Measurements from ENCODE around the gene INSL6. TPM values are rescaled to one million over a fixed set of nuclear protein-coding genes. Genes with fewer than 3 reads are reported as not detected.

Gene INSL6, protein sequence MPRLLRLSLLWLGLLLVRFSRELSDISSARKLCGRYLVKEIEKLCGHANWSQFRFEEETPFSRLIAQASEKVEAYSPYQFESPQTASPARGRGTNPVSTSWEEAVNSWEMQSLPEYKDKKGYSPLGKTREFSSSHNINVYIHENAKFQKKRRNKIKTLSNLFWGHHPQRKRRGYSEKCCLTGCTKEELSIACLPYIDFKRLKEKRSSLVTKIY
- polyA plus RNA-seq (2012; ENCODE audit: insufficient read depth, insufficient read length, low read depth) = not detected

DNA sequence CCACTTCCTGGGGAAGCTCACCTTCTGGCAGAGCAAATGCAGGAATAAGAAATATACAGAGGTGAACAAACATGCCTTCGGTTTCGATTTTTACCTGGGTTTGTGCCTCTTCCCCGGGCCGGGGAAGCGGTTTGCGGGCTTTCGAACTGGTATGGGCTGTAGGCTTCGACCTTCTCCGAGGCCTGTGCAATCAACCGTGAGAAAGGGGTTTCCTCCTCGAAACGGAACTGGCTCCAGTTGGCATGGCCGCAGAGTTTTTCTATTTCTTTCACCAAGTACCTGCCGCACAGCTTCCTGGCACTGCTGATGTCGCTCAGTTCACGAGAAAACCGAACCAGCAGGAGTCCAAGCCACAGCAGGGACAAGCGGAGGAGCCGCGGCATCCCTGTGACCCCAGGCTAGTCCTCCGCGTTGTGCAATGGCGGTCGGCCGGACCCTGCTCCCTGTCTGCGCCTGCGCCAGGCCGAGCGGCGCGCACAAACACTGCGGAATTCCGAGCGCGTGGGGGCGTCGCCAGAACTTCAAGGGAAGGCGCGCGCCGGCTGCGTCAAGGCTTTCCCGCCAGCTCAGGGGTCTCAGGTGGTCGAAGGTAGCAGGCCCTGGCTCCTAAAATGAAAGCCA, at the start of gene INSL6:
TSS of gene INSL6 (minus strand) at position 420 of the 621 bp plus-strand sequence. CDS start at position 383, 37 bp downstream.
- no peak for TF ChIP-seq CTCF (IDR thresholded peaks at IDR 0.05; ENCODE audit: low read depth, low read length)
- no peak for DNase-seq
- Histone ChIP-seq H3K4me1 (no peaks in the 10 kb centered on the region), H3K27me3 (no peaks in the 10 kb centered on the region), H3K4me3 (ENCODE audit: low read depth, low read length) (no peak within 1 kb of the TSS), H3K9me3 (no peaks in the 10 kb centered on the region), H3K36me3 (no peaks in the 10 kb centered on the region)

DNA sequence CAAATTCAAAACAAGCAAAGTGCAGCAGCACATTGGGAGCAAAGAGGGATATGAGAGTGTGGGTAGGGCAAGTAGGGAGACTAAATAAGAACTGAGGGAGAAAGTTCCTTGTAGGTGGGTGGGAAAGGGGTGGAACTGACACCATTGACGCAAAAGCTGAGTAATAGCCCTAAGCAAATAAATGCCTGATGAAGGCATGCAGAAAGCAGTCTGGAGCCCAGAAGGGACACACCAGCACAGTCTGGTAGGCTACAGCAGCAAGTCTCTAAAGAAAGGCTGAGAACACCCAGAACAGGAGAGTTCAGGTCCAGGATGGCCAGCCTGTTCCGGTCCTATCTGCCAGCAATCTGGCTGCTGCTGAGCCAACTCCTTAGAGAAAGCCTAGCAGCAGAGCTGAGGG, 45.8 kb upstream of the INSL6 start, which contains the start of gene INSL4:
TSS of gene INSL4 (plus strand) at position 208 of the 400 bp plus-strand sequence. CDS start at position 313, 105 bp downstream.
- DNase-seq = no peak
- Histone ChIP-seq H3K9me3 (no peaks in the 10 kb centered on the region), H3K27me3 (no peaks in the 10 kb centered on the region), H3K4me1 (no peaks in the 10 kb centered on the region), H3K4me3 (ENCODE audit: low read depth, low read length) (no peak within 1 kb of the TSS), H3K36me3 (no peaks in the 10 kb centered on the region)
- no peak for TF ChIP-seq CTCF (IDR thresholded peaks at IDR 0.05; ENCODE audit: low read depth, low read length)

DNA sequence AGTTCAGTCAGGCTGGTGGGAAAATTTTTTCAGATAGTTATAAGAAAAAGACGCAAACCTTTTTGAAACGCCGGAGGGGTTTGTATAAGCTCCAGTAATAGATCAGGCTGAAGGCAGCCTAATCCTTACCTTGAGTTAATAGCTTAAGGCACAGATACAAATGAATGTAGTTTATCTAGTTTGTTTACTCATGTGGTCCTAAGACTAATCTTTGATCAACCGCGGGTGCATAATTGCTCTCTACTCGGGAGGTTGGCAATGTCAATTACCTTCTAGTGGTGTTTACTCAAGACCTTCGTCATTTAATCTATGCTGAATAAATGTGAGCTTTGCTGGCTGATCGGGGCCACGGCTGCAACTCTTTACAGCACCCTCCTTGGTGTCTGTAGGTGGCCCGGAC, 45.1 kb upstream of the INSL6 start:
- Histone ChIP-seq H3K36me3 (no peaks in the 10 kb centered on the region), H3K9me3 (no peaks in the 10 kb centered on the region), H3K27me3 (no peaks in the 10 kb centered on the region), H3K4me3 (ENCODE audit: low read depth, low read length) (no peak overlapping the region), H3K4me1 (no peaks in the 10 kb centered on the region)
- DNase-seq = no peak
- no peak for TF ChIP-seq CTCF (IDR thresholded peaks at IDR 0.05; ENCODE audit: low read depth, low read length)

DNA sequence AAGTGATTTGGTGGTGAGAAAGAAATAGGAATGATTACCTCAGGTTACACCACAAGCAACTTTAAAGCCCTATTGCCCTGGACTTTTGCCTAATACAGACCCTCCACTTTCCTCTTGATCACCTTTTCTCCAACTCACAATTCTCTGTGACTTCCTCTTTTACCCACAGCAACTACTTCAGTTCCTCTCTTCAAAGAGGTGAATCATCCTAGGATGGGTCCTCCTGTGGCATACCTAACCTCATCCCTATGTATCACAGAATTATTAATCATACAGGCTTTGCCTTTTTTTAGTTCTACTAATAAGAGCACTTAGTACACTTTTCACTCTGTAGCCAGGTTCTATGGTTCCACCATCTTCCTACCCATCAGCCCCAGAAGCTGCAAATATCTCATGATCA, 19.6 kb upstream of the INSL6 start:
- no peaks in the 10 kb centered on the region; the same call in 1 of the 2 replicates for H3K27me3 ChIP-seq

GRCh38 chr9:5195463-5195862, 10.0 kb upstream of the INSL6 start:
- no peak for TF ChIP-seq CTCF (IDR thresholded peaks at IDR 0.05; ENCODE audit: low read depth, low read length)
- Histone ChIP-seq H3K27me3 (no peaks in the 10 kb centered on the region; the same call in 1 of the 2 replicates), H3K4me3 (ENCODE audit: low read depth, low read length) (no peak overlapping the region), H3K36me3 (no peaks in the 10 kb centered on the region), H3K9me3 (no peaks in the 10 kb centered on the region), H3K4me1 (no peaks in the 10 kb centered on the region)
- DNase-seq = no peak

More for the DNA sequence above, 19.6 kb upstream of the INSL6 start:
- no peaks in the 10 kb centered on the region for H3K9me3 ChIP-seq
- no peaks in the 10 kb centered on the region for H3K36me3 ChIP-seq
- no peak overlapping the region for H3K4me3 ChIP-seq (ENCODE audit: low read depth, low read length)
- H3K4me1 ChIP-seq = no peaks in the 10 kb centered on the region
- no peak for DNase-seq
- TF ChIP-seq CTCF (IDR thresholded peaks at IDR 0.05; ENCODE audit: low read depth, low read length) = no peak

DNA sequence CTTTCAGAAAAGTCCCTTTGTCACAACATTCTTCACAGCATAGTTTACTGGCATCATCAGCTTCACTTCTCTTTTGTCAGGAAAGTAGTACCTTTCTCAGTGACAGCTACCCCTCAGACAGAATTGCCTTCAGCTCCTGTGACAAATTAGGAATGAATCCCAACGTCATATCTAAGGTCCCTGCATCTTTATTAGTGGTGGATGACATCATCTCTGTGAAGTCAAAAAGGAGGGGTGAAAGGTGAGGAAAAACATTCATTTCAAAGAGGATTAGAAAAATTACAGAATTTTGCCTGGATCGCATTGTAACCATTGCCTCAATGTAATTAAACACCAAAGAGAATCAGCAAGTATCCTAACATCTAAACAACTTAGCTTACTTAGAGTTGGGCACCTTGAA, 7.9 kb upstream of the INSL6 start:
- no peaks in the 10 kb centered on the region for H3K36me3 ChIP-seq
- no peak for TF ChIP-seq CTCF (IDR thresholded peaks at IDR 0.05; ENCODE audit: low read depth, low read length)
- H3K9me3 ChIP-seq = no peaks in the 10 kb centered on the region
- H3K4me3 ChIP-seq (ENCODE audit: low read depth, low read length) = no peak overlapping the region
- no peak for DNase-seq
- no peaks in the 10 kb centered on the region; the same call in 1 of the 2 replicates for H3K27me3 ChIP-seq
- H3K4me1 ChIP-seq = no peaks in the 10 kb centered on the region

Measured in BE2C (cell line).